Measurements from ENCODE around the gene AMZ2. TPM values are rescaled to one million over a fixed set of nuclear protein-coding genes. Genes with fewer than 3 reads are reported as not detected.

AMZ2 gene
- total RNA-seq (2022) (59.5 and 62.2 TPM in 2 replicates), Bru-seq, nascent RNA (percentile 69 among the genes with signal in this experiment), BruChase-seq, experiment 1, labeled RNA remaining after a 6-hour chase (percentile 85 among the genes with signal in this experiment), BruChase-seq, experiment 2, labeled RNA remaining after a 2-hour chase (percentile 70 among the genes with signal in this experiment)
- long read RNA-seq, transcript AMZ2-203 (8 exons, 1,378 nt): minor isoform, 56 of 162 reads
- long read RNA-seq, transcript AMZ2-202 (7 exons, 2,402 nt): major isoform, 72 of 162 reads
- long read RNA-seq, partial matches to known transcripts: 4 of 162 reads
- long read RNA-seq, other reads (novel, unspliced or antisense): 26 of 162 reads

DNA sequence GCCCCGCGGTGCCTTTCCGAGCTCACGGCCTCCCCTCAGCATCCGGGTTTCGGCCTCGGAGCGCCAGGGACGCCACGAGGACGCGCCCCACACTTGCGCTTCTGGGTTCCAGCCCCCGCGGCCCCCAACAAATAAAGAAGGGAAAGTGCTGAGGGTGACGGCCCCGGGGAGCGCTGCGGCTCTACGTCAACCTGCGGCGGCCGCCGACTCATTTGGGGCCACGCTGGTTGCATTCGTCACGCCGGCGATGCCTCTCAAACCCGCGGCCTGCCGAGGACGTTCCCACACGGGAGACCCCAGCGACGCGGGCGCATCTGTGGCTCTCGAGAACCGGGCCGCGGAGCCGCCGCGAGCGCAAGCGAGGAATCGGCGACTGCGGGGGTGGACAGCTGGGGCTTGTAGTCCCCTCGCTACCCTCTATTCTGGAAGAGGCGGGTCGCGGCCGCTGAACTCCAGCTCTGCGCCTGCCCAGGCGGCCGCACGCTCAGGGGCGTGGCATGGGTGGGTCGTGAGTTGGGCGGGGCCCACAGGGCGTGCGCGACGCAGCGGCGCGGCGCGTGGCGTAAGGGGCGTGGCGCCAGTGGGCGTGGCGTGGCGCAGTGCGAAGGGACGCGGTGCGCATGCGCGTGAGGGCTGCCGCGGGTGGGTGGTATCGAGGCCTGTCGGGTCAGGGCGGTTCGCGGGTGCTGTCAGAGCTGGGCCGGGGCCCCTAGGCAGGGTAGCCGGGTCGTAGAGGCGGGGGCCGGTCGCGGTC, at the start of gene AMZ2:
Gene AMZ2, plus strand, starts transcription at position 599 of the 754 bp plus-strand sequence. CDS start 2,145 bp downstream, outside the sequence.
- Mint-ChIP-seq H3K36me3 (ENCODE audit: insufficient read depth, unreplicated experiment) (peaks cover 26% of the 10 kb centered on the region), H3K27me3 (ENCODE audit: unreplicated experiment) (no peaks in the 10 kb centered on the region), H3K27ac (ENCODE audit: unreplicated experiment) (peak within 1 kb of the TSS; percentile 65), H3K4me3 (ENCODE audit: low read depth, unreplicated experiment) (peak within 1 kb of the TSS; percentile 96), H3K4me1 (ENCODE audit: low read depth, unreplicated experiment) (peaks cover 6% of the 10 kb centered on the region), H3K9me3 (ENCODE audit: low read depth, unreplicated experiment) (no peaks in the 10 kb centered on the region)
- no TSS peak for BruUV-seq (replicated peaks)
- peak; percentile 95 for DNase-seq
- intact Hi-C loops (cut with micrococcal nuclease; ENCODE audit: unreplicated experiment): no loop called here
- no peak for TF ChIP-seq CTCF (IDR thresholded peaks at IDR 0.05; ENCODE audit: unreplicated experiment)
- CTCF ChIA-PET: interaction anchor here (0.5 to 1.5 kb wide), 10 partner anchors 11 to 792 kb away, joined by 3 to 6 read pairs (median 4); no protein-coding TSS in a partner anchor

- peak; percentile 28 for DNase-seq
- CTCF ChIA-PET: no interaction called here
- Mint-ChIP-seq H3K36me3 (ENCODE audit: insufficient read depth, unreplicated experiment) (peaks cover 11% of the 10 kb centered on the region), H3K4me1 (ENCODE audit: low read depth, unreplicated experiment) (peaks cover 8% of the 10 kb centered on the region), H3K27ac (ENCODE audit: unreplicated experiment) (no peak overlapping the region), H3K4me3 (ENCODE audit: low read depth, unreplicated experiment) (peak overlapping the region; percentile 40), H3K27me3 (ENCODE audit: unreplicated experiment) (peaks cover 57% of the 10 kb centered on the region), H3K9me3 (ENCODE audit: low read depth, unreplicated experiment) (no peaks in the 10 kb centered on the region)
- no peak for TF ChIP-seq CTCF (IDR thresholded peaks at IDR 0.05; ENCODE audit: unreplicated experiment)
- BruUV-seq (replicated peaks): no TSS peak
- intact Hi-C loops (cut with micrococcal nuclease; ENCODE audit: unreplicated experiment): no loop called here
Observed at GRCh38 chr17:68198931-68199836, 48.7 kb upstream of the AMZ2 start.

GRCh38 chr17:68199837-68200688, 47.8 kb upstream of the AMZ2 start:
- BruUV-seq (replicated peaks): no TSS peak
- Mint-ChIP-seq H3K27ac (ENCODE audit: unreplicated experiment) (no peak overlapping the region), H3K36me3 (ENCODE audit: insufficient read depth, unreplicated experiment) (peaks cover 18% of the 10 kb centered on the region), H3K9me3 (ENCODE audit: low read depth, unreplicated experiment) (no peaks in the 10 kb centered on the region), H3K27me3 (ENCODE audit: unreplicated experiment) (peaks cover 50% of the 10 kb centered on the region), H3K4me1 (ENCODE audit: low read depth, unreplicated experiment) (peaks cover 8% of the 10 kb centered on the region), H3K4me3 (ENCODE audit: low read depth, unreplicated experiment) (peak overlapping the region; percentile 40)
- no peak for TF ChIP-seq CTCF (IDR thresholded peaks at IDR 0.05; ENCODE audit: unreplicated experiment)
- CTCF ChIA-PET: interaction anchor here (0.6 to 1.6 kb wide), 6 partner anchors 27 to 257 kb away, joined by 3 to 7 read pairs (median 4); partner anchors contain the start of gene WIPI1
- no peak for DNase-seq
- intact Hi-C loops (cut with micrococcal nuclease; ENCODE audit: unreplicated experiment): loop anchor here (2.0 kb wide), 1 partner anchor 141 kb away; no protein-coding TSS in a partner anchor
